Activated T-cell treated with anti-CD3 and anti-CD28 coated beads for 4 hours (primary cell): ENCODE measurements around the gene TTLL5.
"Not testable (repeated sequence)": the region's sequence is repeated elsewhere in the genome, so short reads cannot be mapped to it uniquely, and the experiment has no call there.

Experiments used
- DNase-seq: peaks from one replicate; pipeline ENCODE4 v3.0.0-alpha.2; 2020

The TTLL5 gene

DNA sequence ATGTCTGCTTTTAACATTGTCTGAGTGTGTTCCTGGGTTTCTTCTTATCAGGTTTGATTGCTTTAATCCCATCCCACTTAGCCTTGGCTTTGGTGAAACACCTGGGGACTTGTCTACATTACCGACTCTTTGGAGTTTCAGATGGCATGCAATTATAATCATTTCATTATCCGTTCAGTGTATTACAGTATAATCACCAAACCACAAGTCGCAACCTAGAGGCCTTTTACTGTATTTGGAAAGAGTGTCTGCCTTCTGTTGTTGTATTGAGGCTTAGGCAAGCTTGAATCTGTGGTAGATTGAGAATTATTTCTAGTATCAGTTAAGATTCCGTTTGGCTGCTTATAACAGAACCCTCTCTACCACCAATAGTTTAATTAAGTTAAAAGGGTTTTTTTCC, 216.8 kb downstream of the TTLL5 start:
- DNase-seq = no peak

DNA sequence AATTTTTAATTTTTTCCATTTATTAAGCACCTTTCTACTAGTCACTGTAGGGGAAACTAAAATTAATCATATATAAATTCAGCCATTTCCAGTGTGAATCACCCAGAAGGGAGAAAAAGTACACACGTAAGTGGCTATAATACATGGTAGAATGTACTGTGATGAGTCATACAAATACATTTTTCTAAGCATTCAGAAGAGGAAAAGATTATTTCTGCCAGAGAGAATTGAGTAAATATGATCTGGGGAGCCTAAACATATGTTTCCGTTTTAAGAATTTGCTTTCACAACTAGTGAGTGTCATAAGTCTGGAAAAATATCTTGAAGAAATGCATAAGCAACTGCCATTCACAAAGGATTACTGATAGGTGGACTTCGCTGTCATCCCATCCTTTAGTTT, 218.0 kb downstream of the TTLL5 start:
- no peak for DNase-seq

DNA sequence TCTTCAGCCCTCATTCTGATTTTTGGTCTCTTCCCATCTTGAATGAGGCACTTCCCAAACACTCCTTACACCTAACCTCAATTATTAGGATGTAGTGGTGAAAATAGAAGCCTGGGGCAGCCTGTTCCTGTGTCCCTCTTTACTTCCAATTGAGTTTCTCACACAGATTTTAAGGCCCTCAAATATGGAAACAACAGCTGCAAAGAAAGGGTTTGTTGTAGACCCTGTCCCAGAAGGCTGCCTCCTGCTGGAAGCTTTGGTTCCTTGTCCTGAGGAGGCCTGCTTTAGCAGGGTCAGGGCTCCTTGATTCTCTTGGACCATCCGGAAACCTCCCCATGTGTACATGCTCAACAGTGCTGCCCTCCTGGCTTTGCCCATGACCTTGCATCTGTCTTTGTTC, 219.5 kb downstream of the TTLL5 start:
- DNase-seq = no peak

DNA sequence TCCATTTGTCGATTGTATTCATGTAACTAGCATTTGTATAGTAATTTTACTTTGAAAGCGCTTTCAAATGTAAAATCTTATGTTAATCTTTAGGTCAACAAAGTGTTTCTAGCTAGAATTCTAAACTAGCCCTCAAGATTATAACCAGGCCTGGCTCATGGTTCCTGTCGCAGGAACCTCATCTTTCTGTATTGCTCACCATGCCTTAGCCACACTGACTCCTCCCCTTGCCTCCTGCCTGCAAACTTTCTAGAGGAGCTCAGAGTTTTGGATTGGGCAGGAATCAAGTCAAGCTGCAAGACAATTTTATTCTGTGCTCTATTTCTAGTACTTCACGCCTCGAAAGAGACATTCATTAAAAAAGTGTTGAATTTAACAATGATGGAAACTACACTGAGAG, 220.9 kb downstream of the TTLL5 start:
- DNase-seq = no peak

DNA sequence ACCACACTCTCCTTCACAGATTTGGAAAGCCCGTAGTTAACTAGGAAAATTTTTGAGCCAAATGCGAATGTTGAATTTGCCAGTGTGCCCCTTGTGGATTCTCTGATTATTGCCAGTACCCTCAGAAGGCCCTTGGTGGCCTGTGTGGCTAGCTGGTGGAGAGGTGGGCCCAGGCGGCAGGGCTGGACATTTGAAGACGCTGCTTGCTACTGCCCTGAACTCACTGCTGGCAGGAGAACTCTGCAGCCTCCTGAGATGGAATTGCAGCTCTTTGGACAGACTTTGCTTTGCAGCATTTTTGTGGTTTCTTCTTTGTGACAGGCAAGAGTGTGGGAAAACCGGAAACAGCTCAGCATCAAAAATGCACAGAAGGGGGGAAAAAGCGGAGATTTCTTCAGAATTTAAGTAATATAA, 223.2 kb downstream of the TTLL5 start:
- no peak for DNase-seq

DNA sequence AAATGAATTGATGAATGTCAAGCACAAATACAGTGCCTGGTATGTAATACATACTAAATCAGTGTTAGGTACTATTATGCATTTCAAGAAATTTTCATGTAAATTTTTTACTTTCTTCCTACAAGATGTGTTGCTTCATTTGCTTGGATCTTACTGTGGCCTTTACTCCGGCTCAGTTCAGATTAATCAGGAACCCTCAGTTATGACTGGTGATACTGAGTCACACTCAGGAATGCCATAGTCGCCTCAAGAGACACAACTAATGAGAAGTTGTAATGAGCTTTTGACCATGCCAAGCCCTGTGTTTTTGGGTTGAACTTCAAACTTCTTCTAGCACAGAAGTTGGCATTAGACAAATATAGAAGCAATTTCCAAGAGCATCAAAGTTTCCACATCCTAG, 224.8 kb downstream of the TTLL5 start:
- no peak for DNase-seq

DNA sequence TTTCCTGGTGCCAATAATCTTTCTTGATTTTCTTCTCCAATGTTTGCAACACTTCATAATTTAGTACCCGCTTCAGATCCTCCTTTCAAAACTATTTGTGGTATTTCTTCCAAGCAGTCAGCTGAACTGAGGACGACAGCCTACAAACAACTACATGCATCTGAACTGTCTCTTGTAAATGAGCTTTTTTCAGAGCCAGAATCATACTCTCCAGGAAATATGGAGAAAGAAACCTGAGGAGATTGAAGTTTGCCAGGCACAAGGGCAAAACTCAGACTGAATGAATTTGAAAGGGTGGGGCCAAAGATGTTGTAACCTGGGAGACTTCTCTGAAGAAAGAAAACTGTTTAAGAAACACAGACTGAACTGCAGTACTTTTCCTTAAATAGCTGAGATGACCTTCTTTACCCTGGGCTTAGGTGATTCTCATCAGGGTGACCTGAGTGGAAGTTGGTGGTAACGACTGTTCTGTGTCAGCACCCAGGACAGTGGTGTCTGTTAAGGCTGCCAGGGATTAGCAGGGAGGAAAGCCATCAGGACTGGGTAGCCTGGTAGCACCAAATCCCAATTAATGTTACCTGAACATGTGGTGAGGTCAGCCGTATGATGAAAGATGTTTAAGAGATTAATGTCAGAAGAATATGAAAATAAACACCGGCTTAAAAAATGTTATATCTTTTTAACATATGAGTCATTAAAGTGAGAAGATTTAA, 225.7 kb downstream of the TTLL5 start:
- no peak for DNase-seq

DNA sequence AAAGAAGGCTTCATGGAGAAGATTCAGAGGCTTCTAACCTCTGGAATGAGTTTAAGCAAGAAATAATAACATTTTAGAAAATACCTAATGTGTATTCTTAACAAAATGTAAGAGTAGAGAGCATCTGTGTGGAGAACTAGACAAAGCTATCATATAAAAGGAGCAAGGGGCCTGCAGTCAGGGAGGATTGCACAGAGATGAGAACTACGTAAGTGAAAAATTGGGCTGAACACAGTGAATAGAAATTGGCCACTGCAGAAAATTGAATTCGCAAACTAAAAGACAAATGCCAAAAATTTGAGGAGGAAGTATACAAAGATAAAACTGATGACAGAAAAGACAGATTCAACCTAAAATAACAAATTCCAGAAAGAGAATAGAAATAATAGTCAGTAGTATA, 227.9 kb downstream of the TTLL5 start:
- DNase-seq = no peak

DNA sequence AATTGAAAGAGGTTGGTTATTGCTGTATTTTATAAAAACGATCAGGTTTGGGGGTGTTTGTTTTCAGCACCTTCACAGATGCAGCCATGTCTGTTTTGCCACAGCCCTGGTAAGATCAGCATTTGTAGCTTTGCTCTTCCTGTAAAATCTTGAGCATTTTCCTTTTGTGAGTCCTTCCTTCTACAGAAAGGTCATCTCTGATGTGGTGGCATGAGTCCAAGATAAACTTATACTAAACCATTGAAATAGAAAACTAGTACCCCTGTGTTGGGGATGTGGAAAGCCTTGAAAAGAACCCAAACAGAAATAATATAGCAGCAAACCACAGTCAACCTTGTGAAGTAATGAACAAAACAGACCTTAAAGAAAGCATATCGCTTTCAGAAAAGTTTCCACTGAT, 235.3 kb downstream of the TTLL5 start:
- no peak for DNase-seq

DNA sequence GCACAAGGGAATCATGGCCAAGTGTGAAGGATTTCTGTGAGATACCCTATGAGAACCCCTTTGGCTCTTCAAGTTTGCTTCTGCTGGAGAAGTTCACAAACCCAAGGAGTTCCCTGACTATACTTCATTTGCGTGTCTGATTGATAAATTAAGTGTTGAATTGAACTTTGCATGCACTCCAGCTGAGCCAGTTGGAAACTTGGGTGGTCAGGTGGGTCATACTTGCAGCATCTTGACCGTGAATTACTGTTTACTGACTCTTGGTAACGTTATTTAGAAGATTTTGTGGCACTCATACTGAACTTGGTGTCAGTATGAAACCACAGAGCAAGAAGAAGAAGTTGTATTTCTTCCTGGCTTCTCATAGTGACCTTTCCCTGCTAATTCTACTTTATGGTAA, 243.3 kb downstream of the TTLL5 start:
- DNase-seq = no peak

DNA sequence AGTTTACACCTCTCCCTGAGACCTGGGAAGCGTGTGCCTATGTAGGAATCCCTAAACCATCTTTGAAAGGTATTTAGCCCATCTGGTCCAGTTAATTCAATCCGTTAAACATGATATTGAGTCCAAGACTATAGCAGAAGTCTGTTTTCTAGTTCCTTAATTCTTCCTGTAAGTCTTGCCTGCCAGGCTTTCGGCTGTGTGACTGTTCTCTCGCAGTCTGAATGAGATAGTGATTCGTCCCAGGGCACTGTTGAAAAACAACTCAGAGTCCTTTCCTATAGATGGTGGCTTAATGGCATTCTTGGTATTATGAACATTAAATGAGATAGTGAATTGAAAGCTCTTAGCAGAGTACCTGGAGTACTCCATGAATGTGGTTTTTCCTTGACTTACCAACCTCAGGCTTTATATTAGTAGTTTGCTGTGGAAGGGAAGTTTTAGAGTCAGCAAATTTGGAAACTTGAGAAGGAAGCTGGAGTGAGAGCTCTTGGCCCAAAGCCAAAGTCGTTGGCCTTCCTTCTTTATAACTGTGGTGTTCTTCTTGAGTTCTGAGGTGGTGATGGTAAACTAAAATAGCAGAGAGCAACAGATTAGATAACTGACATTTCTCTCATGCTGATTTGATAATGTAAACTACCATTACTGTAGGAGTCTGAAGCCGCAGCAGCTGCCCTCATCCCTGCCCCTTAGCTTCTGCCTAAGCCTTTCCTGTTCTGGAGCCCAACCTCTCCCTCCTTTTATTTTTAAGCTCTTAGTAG, 244.3 kb downstream of the TTLL5 start:
- DNase-seq = no peak

DNA sequence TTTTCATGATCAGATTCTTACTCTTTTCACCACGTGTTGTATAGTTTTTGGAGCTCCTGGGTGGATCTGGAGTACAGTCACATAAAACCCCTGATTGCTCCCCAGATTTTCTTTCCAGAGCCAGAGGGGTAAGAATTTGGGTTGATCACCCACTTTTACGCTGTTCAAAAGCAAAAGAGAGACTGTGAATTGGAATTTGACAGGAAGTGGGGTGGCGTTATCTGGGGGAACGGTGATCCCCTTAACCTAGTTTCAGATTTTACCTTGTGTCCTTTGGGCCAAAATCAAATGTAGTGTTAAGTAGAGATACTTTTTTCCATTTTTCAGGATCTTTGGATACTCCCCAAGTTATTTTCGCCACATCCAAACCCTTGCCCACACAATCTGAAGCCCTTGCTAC, 245.2 kb downstream of the TTLL5 start:
- no peak for DNase-seq

DNA sequence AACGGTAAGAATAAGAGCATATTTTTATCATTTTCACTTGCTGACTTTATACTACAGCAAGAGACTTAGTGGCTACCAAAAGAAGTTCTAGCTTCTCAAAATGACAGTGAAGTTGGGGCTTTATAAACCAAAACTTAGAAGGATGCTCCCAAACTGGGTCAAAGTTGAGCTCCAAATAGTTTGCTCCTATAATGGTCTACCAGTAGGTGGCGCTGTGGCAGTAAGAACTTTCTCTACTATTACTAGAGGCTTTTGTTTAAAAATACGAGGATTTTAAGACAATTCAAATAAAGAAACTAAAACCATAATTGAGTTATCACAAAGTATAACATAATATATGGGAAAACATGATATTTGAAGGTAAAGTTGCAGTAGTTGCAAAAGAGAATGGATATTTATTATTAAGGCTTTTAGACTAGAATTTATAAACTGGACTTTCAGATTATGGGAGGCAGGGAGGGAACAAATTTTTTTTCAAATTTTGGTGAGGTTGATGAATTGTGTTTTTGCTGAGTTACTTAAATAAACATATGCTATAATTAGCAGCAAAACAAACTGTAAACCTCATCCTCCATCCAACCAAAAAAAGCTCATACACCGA, 245.7 kb downstream of the TTLL5 start:
- DNase-seq = peak; percentile 58

DNA sequence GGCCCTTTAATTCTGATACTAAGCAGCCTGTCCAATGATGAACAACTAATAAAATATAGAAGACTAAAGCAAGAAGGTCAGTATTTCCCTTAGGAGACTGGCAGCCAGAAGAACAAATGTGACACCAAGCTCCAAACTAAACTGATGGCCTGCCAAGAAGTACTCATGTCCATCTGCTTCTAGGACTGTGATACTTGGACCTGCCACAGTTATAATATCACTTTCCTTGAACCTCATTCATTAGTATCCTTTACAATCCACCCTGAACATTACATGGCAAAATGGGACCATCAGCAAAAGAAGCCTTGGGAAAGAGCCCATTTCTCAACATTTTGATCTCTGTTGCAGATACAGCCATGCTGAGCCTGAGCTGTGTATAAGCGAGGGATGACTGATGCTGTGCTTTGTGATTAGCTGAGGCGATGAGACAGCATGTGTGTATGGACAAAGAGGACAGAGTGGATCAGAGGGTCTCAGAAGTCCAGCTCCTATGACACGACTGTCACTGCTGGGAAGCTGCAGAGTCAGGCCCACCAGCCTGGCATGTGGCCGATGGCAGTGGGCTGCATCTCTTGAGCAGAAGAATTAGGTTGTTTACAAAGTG, 246.8 kb downstream of the TTLL5 start:
- DNase-seq = no peak

DNA sequence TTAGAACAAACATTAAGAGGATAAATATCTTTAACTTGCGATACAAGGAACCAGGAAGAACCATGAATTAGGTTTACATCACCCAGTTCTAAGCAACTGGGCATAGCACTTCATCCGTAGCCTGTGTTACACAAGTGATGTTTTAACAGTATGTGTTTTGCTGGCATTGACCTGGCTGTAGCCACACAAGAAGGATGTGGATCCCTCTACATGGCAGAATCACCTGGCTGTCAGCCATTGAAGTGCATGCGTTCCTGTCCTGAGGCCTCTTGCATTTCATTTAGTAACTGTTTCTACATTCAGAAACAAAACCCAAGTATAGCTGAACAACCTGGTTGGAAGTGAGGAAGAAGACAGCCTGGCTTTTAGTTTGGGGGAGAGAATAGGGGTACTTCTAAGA, 248.6 kb downstream of the TTLL5 start:
- DNase-seq = no peak

DNA sequence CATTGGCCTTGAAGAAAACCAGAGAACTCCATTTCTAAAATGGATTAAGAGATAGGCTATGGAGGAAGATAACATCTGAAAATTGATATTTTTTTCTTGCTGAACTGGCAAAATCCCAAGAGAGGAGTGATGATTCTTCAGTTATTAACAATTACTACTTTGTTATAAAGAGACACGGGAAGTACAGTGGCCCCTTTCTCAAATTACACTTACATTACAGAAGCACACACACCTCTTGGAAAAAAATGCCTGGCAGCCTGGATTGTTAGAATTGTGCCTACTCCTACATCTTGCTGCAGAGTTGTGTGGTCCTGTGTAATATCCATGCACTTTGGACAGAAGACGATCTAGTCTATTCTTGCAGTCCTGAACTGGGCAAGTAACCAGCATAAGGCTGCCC, 249.0 kb downstream of the TTLL5 start:
- DNase-seq = no peak

DNA sequence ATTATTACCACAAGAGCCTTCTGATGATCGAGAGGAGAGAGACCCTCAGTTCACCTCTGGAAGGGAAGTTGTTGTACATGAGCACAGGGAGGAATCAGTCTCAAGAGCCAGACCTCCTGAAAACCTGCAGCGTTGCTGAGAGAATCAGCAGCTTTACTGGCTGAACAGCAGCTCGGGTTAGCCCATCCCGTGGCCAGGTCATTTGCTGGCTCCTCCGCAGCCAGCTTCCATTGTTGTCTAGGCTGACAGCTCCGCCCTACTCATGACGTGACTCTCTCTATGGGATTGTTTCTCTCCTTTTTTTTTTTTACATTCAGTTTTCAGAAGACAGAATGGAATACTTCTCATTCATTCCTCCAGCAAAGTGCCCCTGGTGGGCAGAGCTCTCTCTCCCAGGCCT, 250.8 kb downstream of the TTLL5 start:
- DNase-seq = no peak

DNA sequence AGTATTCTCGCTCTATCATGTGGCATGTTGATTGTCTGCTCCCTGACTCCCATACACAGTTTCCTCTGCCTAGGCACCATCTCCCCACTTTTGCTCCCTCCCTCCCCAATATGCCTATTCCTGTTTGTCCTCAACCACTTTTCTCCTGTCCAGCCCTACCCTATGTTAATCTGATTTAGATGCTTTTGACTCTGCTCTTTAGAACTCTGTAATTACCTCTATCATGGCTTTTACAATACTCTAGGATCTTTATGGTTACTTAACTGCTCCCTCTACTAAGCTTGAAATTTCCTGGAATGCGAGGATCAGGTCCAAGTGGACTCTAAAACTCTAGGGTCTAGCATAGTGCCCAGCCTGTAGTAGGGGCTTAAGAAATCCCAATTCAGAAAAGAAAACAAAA, 252.1 kb downstream of the TTLL5 start:
- no peak for DNase-seq

DNA sequence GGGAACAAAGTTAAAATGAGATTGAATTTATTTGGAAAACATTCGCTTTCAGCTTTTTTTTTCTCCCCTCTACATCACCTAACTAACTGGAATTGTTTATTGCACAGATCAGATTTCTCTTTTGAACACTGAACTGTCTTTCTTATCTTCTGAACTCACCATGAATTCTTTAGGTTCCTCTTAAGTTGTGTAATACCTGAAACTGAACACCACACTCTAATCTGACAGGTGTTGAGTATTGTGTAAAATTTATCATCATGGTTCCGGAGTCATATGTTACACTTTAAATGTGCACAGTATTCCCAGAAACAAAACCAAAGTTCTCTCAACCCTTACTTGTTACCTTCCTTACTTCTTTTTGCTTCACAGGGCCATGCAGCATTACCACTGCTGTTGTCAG, 254.0 kb downstream of the TTLL5 start:
- DNase-seq = no peak

DNA sequence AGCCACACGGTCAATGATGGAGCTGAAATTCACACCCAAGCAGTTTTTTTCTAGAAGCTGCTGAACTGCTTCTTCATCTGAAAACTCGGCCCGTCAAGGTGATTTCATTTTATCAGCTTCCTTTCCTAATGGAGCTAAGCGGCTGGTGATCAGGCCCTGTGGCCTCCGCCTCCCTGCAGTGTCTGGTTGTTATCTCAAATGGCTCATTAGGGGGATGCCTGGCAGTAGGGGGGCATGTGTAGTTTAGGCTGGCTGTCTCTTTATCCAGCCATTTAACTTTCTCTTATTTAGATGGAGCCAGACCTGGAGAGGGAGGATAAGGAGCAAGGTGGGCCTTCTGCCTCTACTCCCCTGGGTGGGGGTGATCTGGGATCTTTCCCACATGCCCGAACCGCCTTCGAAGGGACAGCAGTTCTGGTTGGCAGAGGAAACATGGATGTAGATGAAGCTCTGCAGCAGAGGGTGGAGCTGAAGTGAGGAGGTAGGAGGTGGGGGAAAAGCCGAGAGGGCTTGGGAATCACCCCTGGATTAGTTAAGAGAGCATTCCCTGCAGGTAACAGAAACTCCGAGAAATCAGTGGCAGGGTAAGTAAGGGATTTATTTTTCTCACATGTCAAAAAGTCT, 256.4 kb downstream of the TTLL5 start:
- no peak for DNase-seq

DNA sequence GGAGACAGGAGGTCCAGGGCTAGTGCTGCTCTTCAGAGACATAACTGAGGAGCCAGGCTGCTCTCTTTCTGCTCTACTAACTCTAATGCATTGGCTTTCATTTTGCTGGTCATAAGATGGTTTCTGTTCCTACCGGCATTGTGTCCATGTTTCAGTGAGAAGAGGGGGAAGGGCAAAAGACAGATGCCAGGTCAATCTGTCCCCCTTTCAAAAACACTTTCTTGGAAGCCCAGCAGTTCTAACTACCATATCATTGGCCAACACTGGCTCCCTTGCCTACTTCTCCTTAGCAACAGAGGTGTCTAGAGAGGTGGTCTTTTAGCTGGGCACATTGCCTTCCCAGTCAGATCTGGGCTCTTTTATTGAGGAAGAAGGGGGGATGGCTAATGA, 256.9 kb downstream of the TTLL5 start:
- no peak for DNase-seq

DNA sequence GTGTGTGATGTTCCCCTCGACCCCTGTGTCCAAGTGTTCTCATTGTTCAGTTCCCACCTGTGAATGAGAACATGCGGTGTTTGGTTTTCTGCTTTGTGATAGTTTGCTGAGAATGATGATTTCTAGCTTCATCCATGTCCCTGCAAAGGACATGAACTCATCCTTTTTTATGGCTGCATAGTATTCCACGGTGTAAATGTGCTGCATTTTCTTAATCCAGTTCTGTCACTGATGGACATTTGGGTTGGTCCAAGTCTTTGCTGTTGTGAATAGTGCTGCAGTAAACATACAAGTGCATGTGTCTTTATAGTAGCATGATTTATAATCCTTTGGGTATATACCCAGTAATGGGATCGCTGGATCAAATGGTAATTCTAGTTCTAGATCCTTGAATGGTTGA, 259.4 kb downstream of the TTLL5 start:
- DNase-seq = not testable (repeated sequence)

DNA sequence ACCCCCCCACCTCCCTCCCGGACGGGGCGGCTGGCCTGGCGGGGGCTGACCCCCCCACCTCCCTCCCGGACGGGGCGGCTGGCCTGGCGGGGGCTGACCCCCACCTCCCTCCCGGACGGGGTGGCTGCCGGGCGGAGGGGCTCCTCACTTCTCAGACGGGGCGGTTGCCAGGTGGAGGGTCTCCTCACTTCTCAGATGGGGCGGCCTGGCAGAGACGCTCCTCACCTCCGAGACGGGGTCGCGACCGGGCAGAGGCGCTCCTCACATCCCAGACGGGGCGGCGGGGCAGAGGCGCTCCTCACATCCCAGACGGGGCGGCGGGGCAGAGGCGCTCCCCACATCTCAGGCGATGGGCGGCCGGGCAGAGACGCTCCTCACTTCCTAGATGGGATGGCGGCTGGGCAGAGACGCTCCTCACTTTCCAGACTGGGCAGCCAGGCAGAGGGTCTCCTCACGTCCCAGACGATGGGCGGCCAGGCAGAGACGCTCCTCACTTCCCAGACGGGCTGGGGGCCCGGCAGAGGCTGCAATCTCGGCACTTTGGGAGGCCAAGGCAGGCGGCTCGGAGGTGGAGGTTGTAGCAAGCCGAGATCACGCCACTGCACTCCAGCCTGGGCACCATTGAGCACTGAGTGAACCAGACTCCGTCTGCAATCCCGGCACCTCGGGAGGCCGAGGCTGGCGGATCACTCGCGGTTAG, 264.2 kb downstream of the TTLL5 start:
- not testable (repeated sequence) for DNase-seq
